Astrocyte of the spinal cord (primary cell): ENCODE measurements around the gene CD226.
A peak's percentile ranks its signal among the peaks of the same experiment; 100 is the strongest.

Experiments used
- DNase-seq: peaks from one replicate; pipeline ENCODE4 v3.0.0; 2011; ENCODE audit warnings: low read depth, low spot score
- H3K4me3 ChIP-seq: 2 replicates; pipeline ENCODE4 v1.5.1; 2011; ENCODE audit warnings: low read depth, mild to moderate bottlenecking, low read length, moderate library complexity
- CTCF ChIP-seq: IDR thresholded peaks from 2 replicates; pipeline ENCODE4 v1.5.1; 2012; ENCODE audit warnings: low read depth, mild to moderate bottlenecking, low read length, inconsistent platforms
- in situ Hi-C: cut with HindIII; loops from 2 replicates; pipeline ENCODE4 v1.10.0; 2017; ENCODE audit warnings: low sequenced_read_pairs

CD226 gene

GRCh38 chr18:69948919-69949537, 1.4 kb upstream of the CD226 start:
- no peak overlapping the region for H3K4me3 ChIP-seq
- in situ Hi-C loops, result no loop called here

GRCh38 chr18:69948256-69948655, 583 bp upstream of the CD226 start:
- H3K4me3 ChIP-seq, result no peak overlapping the region
- DNase-seq, result no peak
- no peak for TF ChIP-seq CTCF
- in situ Hi-C loops, result no loop called here

More at GRCh38 chr18:69948919-69949537, 1.4 kb upstream of the CD226 start:
- DNase-seq, result no peak
- TF ChIP-seq CTCF, result no peak

GRCh38 chr18:69946608-69947155, 991 bp downstream of the CD226 start:
- TF ChIP-seq CTCF, result no peak
- in situ Hi-C loops, result no loop called here
- DNase-seq, result no peak
- no peak overlapping the region for H3K4me3 ChIP-seq

- TF ChIP-seq CTCF, result no peak
- DNase-seq, result no peak
- H3K4me3 ChIP-seq, result no peak overlapping the region
- in situ Hi-C loops, result no loop called here
These were observed 2.2 kb downstream of the CD226 start for GRCh38 chr18:69945220-69946114.

GRCh38 chr18:69944436-69944835, 3.2 kb downstream of the CD226 start:
- H3K4me3 ChIP-seq, result no peak overlapping the region
- in situ Hi-C loops, result no loop called here
- no peak for TF ChIP-seq CTCF
- no peak for DNase-seq

- no peak overlapping the region for H3K4me3 ChIP-seq
- no peak for DNase-seq
- in situ Hi-C loops, result no loop called here
- TF ChIP-seq CTCF, result peak; percentile 19
These were observed 4.7 kb downstream of the CD226 start for GRCh38 chr18:69943021-69943420.
